ENCODE data around the gene FLYWCH2.
"Not testable (repeated sequence)": the region's sequence is repeated elsewhere in the genome, so short reads cannot be mapped to it uniquely, and the experiment has no call there.

Gene FLYWCH2

GRCh38 chr16:2937170-2937569 lies 54.2 kb downstream of the FLYWCH2 start:
- DNase-seq (ENCODE audit: low read depth in 2 of 2, low spot score in 1 of 2) = no peak

GRCh38 chr16:2938206-2938605 lies 55.2 kb downstream of the FLYWCH2 start:
- DNase-seq (ENCODE audit: low read depth in 2 of 2, low spot score in 1 of 2) = no peak

- no peak for DNase-seq (ENCODE audit: low read depth in 2 of 2, low spot score in 1 of 2)
These were observed 57.0 kb downstream of the FLYWCH2 start for GRCh38 chr16:2939968-2940367.

GRCh38 chr16:2942045-2942444 lies 59.0 kb downstream of the FLYWCH2 start:
- DNase-seq (ENCODE audit: low read depth in 2 of 2, low spot score in 1 of 2) = no peak

GRCh38 chr16:2943716-2944115 lies 60.7 kb downstream of the FLYWCH2 start:
- DNase-seq (ENCODE audit: low read depth in 2 of 2, low spot score in 1 of 2) = not testable (repeated sequence)

- no peak for DNase-seq (ENCODE audit: low read depth in 2 of 2, low spot score in 1 of 2)
These were observed 63.6 kb downstream of the FLYWCH2 start for GRCh38 chr16:2946649-2947048.

All from stimulated activated CD8-positive, alpha-beta memory T cell treated with anti-CD3 and anti-CD28 coated beads, Interleukin-4, amount 100 ng/mL, for 1 hour (primary cell).